HepG2 (cell line): ENCODE measurements around the gene AGRN. TPM values are rescaled to one million over a fixed set of nuclear protein-coding genes. Genes with fewer than 3 reads are reported as not detected.
A peak's percentile ranks its signal among the peaks of the same experiment; 100 is the strongest.

ENCODE experiments used
- BHLHE40 ChIP-seq: IDR thresholded peaks from 2 replicates; pipeline ENCODE4 v1.6.1; 2011; ENCODE audit warnings: low read length, improper control_type of control experiment
- FOXO1 ChIP-seq: sonication (generic); formaldehyde crosslinking; IDR thresholded peaks from 2 replicates; pipeline ENCODE4 v1.4.0; 2020; ENCODE audit warnings: missing genetic modification reagents
- HCFC1 ChIP-seq: fragments of 150-350 bp; IDR thresholded peaks from 2 replicates; pipeline ENCODE4 v1.6.1; 2014; ENCODE audit warnings: low read depth, low read length
- HHEX ChIP-seq: IDR thresholded peaks from 2 replicates; pipeline ENCODE4 v1.6.1; 2016; ENCODE audit warnings: control low read depth
- HNRNPK ChIP-seq: fragments of 200-400 bp; formaldehyde crosslinking; IDR thresholded peaks from 2 replicates; pipeline ENCODE4 v1.6.1; 2018; ENCODE audit warnings: low read length, low read depth, moderate library complexity, mild to moderate bottlenecking; ENCODE audit not compliant: poor library complexity, severe bottlenecking
- HNRNPLL ChIP-seq: fragments of 200-400 bp; formaldehyde crosslinking; IDR thresholded peaks from 2 replicates; pipeline ENCODE4 v1.6.1; 2017; ENCODE audit warnings: mild to moderate bottlenecking, low read depth, low read length; ENCODE audit not compliant: poor library complexity, severe bottlenecking
- MED1 ChIP-seq: sonication (generic); formaldehyde crosslinking; IDR thresholded peaks from 2 replicates; pipeline ENCODE4 v1.4.0; 2020; ENCODE audit warnings: missing genetic modification reagents
- MIER2 ChIP-seq: IDR thresholded peaks from 2 replicates; pipeline ENCODE4 v1.6.1; 2016; ENCODE audit warnings: missing biosample characterization, missing genetic modification reagents
- NFATC3 ChIP-seq: sonication (generic); formaldehyde crosslinking; IDR thresholded peaks from 2 replicates; pipeline ENCODE4 v1.5.1; 2020; ENCODE audit warnings: mild to moderate bottlenecking, missing genetic modification reagents
- NFKB2 ChIP-seq: sonication (generic); formaldehyde crosslinking; IDR thresholded peaks from 2 replicates; pipeline ENCODE4 v1.4.0; 2020; ENCODE audit warnings: missing genetic modification reagents, borderline replicate concordance
- PRDM4 ChIP-seq: sonication (generic); formaldehyde crosslinking; IDR thresholded peaks from 2 replicates; pipeline ENCODE4 v1.9.0; 2021; ENCODE audit warnings: missing genetic modification reagents, borderline replicate concordance
- RFXAP ChIP-seq: sonication (generic); formaldehyde crosslinking; IDR thresholded peaks from 2 replicates; pipeline ENCODE4 v1.4.0; 2020; ENCODE audit warnings: missing genetic modification reagents, borderline replicate concordance
- SALL2 ChIP-seq: sonication (generic); formaldehyde crosslinking; IDR thresholded peaks from 2 replicates; pipeline ENCODE4 v1.8.1; 2023; ENCODE audit warnings: mild to moderate bottlenecking, missing genetic modification reagents, inconsistent platforms
- SKIL ChIP-seq: sonication (generic); formaldehyde crosslinking; IDR thresholded peaks from 2 replicates; pipeline ENCODE4 v1.8.0; 2022; ENCODE audit warnings: missing genetic modification reagents, mild to moderate bottlenecking, moderate library complexity, borderline replicate concordance
- SOX5 ChIP-seq: IDR thresholded peaks from 2 replicates; pipeline ENCODE4 v1.6.1; 2016; ENCODE audit warnings: borderline replicate concordance
- TGIF2 ChIP-seq: IDR thresholded peaks from 2 replicates; pipeline ENCODE4 v1.6.1; 2016; ENCODE audit warnings: control low read depth, missing compliant biosample characterization
- YEATS4 ChIP-seq: sonication (generic); formaldehyde crosslinking; IDR thresholded peaks from 2 replicates; pipeline ENCODE4 v1.4.0; 2020; ENCODE audit warnings: missing genetic modification reagents, borderline replicate concordance
- ZNF260 ChIP-seq: sonication (generic); formaldehyde crosslinking; IDR thresholded peaks from 2 replicates; pipeline ENCODE4 v1.4.0; 2020; ENCODE audit warnings: missing genetic modification reagents, low read depth, mild to moderate bottlenecking, borderline replicate concordance
- ZNF329 ChIP-seq: sonication (generic); formaldehyde crosslinking; IDR thresholded peaks from 2 replicates; pipeline ENCODE4 v1.9.0; 2021; ENCODE audit warnings: low read depth, mild to moderate bottlenecking, missing genetic modification reagents
- ZNF350 ChIP-seq: sonication (generic); formaldehyde crosslinking; IDR thresholded peaks from 2 replicates; pipeline ENCODE4 v1.4.0; 2020; ENCODE audit warnings: mild to moderate bottlenecking, low read depth, missing genetic modification reagents, borderline replicate concordance
- ZNF354B ChIP-seq: sonication (generic); formaldehyde crosslinking; IDR thresholded peaks from 2 replicates; pipeline ENCODE4 v1.8.0; 2022; ENCODE audit warnings: mild to moderate bottlenecking, missing genetic modification reagents
- ZNF724P ChIP-seq: sonication (generic); formaldehyde crosslinking; IDR thresholded peaks from 2 replicates; pipeline ENCODE4 v1.8.0; 2022; ENCODE audit warnings: missing genetic modification reagents, borderline replicate concordance
- ZSCAN20 ChIP-seq: sonication (generic); formaldehyde crosslinking; IDR thresholded peaks from 2 replicates; pipeline ENCODE4 v1.4.0; 2020; ENCODE audit warnings: missing genetic modification reagents, mild to moderate bottlenecking, borderline replicate concordance
- polyA plus RNA-seq, 8 experiments: library from polyadenylated mRNA; depleted of rRNA in 3 of 8; stranded (reverse) in 7 of 8; unstranded in 1 of 8; fragments of >200 nt; fragmentation: Illumina TruSeq in 4 of 8; extraction: Trizol in 4 of 8; gene quantifications; 2 replicates each; pipeline versions ENCODE4 v1.2.1 to v1.2.3, GENCODE V29; 2011 to 2016; ENCODE audit warnings: low read depth in 4 of 8, missing spikeins in 1 of 8, mixed read lengths in 1 of 8; ENCODE audit not compliant: insufficient read depth in 1 of 8
- total RNA-seq, 5 experiments: library from RNA; depleted of rRNA; stranded (reverse); fragments of >200 nt; fragmentation: Illumina TruSeq; extraction: Trizol; gene quantifications; 2 replicates each; pipeline ENCODE4 v1.2.3, GENCODE V29; 2016; ENCODE audit warnings: low read depth in 1 of 5
- TF ChIP-seq, protein P1 (sequence below): IDR thresholded peaks from 2 replicates; pipeline ENCODE4 v1.6.1; 2016; ENCODE audit warnings: control low read depth

AGRN gene
- total and polyA plus RNA-seq, 2 of the 13 experiments (the other 11 are each of a cell fraction or from before 2014, with no cell fraction given): 29.8 to 65.2 TPM

- TF ChIP-seq ZNF350 (CRISPR knock-in tag) (0 out of 2 replicates have a peak, but pooled peaks have one; percentile 21), HNRNPK (no peak), NFATC3 (CRISPR knock-in tag) (no peak), BHLHE40 (no peak), SKIL (no peak), HCFC1 (no peak), RFXAP (no peak), TGIF2 (CRISPR knock-in tag) (no peak), SALL2 (CRISPR knock-in tag) (no peak; the same call in 1 of the 2 replicates), ZNF260 (CRISPR knock-in tag) (no peak), PRDM4 (CRISPR knock-in tag) (no peak), MIER2 (CRISPR knock-in tag) (no peak), HHEX (CRISPR knock-in tag) (no peak), NFKB2 (CRISPR knock-in tag) (no peak), FOXO1 (no peak), ZNF724P (CRISPR knock-in tag) (peak; percentile 51; the same call in 1 of the 2 replicates), SOX5 (CRISPR knock-in tag) (no peak), HNRNPLL (peak; percentile 31), ZSCAN20 (CRISPR knock-in tag) (no peak), ZNF354B (CRISPR knock-in tag) (no peak), ZNF329 (CRISPR knock-in tag) (no peak), MED1 (no peak), YEATS4 (CRISPR knock-in tag) (0 out of 2 replicates have a peak, but pooled peaks have one; percentile 19)
- TF ChIP-seq, protein P1, sequence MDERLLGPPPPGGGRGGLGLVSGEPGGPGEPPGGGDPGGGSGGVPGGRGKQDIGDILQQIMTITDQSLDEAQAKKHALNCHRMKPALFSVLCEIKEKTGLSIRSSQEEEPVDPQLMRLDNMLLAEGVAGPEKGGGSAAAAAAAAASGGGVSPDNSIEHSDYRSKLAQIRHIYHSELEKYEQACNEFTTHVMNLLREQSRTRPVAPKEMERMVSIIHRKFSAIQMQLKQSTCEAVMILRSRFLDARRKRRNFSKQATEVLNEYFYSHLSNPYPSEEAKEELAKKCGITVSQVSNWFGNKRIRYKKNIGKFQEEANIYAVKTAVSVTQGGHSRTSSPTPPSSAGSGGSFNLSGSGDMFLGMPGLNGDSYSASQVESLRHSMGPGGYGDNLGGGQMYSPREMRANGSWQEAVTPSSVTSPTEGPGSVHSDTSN (CRISPR knock-in tag): no peak
Observed at GRCh38 chr1:998995-999724, 20.8 kb upstream of the AGRN start (continued).
